ENCODE data around the gene FBXO47.

Gene FBXO47

DNA sequence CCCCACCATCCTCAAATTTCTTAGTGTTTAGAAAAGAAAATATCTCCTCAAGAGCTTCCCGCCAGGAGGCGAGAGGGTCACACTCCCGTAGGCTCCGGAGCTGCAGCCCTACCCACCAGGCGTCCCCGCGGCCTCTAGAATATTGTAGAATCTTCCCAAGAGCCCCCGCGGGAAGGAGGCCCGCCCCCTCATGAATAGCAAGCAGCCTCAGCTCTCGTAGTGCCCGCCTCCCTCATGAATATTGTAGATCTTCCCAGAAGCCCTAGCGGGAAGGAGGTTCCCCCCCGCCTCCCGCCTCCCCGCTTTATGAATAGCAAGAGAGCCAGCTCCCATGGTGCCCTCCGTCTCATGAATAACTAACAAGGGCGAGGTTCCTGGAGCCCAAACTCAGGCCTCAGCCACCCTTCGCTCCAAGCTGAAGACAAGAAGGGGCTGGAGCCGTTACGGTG lies at the start of gene FBXO47:
Gene FBXO47, minus strand, starts transcription at position 114 of the 449 bp plus-strand sequence. CDS start 4,378 bp downstream, outside the sequence.
- DNase-seq: no peak

DNA sequence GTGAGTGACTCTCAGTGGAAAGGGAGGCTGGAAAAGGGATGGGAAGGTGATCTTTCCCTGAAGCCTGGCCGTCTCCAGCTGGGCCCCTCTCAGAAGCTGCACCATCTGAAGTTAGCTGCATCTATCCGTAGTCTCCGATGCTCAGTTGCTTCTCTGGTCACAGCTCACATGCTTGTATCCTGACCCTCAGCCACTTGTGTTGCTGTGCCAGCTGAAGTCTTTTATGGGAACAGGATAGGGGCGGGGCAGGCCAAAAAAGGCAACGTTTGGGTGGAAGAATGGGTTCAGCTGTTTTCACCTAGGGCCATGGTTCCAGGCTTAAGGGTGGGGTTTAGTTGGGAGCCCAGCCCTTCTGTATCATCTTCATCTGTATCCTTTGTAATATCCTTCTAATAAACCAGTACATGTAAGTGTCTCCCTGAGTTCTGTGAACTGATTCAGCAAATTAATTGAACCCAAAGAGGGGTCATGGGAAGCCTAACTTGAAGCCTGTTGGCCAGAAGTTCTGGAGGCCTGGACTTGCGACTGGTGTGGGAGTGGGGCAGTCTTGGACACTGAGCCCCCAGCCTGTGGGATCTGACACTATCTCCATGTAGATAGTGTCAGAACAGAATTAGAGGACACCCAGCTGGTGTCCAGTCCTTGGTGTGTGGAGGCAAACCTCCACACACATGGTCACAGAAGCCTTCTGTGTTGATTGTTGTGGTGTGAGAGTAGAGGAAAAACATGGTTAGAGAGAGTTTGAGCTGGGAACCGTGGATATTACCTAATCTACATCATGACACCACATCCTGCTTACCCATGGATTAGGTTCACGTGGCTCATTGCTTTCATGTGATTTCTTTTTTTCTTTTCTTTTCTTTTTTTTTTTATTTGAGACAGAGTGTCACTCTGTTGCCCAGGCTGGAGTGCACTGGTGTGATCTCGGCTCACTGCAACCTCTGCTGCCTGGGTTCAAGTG lies 49.3 kb upstream of the FBXO47 start:
- DNase-seq: no peak

GRCh38 chr17:39015546-39015935 lies 48.3 kb upstream of the FBXO47 start:
- DNase-seq: no peak

DNA sequence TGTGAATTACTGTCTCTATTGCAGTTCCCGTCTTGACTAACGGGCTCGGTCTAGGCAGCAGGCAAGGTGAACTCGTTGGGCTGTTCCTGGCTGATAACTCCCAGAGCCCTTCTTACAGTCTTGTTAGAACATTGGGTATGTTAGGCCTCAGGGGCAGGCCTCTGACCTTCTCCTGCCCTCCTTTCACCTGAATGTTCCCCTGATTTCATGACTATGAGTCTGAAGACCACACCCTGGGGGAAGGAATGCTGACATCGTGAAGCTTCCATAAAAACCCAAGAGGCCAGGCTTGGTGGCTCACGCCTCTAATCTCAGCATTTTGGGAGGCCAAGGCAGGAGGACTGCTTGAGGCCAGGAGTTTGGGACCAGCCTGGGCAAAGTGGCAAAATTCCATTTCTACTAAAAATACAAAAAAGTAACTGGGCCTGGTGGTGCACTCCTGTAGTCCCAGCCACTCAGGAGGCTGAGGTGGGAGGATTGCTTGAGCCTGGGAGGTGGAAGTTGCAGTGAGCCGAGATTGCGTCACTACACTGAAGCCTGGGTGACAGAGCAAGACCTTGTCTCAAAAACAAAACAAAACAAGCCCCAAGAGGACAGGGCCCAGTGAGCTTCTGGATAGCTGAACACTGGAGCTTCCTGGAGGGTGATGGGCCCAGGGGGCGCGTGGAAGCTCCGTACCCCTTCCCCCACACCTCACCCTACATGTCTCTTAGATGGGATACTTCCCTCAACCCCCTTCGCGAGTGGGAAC lies 47.8 kb upstream of the FBXO47 start:
- no peak for DNase-seq

GRCh38 chr17:39014044-39014794 lies 47.0 kb upstream of the FBXO47 start:
- DNase-seq: no peak

DNA sequence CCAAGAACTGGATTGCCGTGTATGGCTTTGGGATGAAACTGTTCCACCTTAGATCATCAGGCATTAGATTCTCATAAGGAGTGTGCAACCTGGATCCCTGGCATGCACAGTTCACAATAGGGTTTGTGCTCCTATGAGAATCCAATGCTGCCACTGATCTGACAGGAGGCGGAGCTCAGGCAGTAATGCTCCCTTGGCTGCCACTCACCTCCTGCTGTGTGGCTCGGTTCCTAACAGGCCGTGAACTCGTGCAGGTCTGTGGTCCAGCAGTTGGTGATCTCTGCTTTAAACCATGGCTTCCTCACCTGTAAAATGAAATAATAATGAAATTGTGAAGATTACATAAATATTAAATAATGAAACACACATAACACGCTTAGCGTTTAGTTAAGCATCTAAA lies 45.5 kb upstream of the FBXO47 start:
- no peak for DNase-seq

DNA sequence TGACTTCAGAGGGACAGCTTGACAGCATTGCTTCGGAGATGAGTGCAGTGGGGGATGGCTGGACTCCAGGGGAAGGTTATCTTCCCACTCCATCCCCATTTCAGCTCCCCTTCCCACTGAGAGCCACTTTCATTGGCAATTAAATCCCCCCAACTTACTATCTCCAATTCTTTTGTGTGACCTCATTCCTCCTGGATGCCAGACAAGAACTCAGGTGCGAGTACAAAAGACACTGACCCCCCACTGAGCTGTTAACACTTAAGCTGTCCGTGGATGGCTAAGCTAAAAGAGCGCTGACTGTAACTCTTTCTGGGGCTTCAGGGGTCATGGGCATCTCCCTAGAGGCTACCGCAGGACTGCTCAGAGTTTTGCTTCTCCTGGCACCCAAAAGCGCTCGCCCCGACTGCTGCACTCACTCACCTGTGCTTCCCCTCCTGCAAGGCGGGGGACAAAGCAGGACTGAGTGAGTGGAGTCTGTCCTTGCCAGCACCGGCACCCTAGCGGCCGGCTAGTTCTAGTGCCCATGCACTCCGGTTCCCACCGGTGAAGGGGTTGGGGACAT lies 44.8 kb upstream of the FBXO47 start:
- DNase-seq: no peak

DNA sequence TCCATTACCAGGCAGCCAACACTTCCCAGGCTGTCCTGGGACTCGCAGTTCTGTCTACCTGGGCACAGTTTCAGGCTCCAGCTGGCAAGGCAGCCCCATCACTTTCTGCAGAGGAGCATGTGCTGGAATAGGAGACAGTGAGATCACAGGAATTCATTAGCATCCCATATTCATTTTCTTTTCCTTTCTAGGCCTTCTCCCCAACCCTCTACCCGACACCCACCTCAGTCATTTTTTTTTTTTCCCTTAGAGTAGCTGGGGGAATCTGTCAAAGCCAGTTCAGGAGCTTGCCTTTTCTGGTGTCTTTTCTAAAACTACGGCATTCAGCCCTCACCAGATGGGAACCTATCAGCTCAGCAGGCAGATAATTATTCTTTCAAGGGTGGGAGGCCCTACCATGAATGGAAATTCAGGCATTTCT lies 42.4 kb upstream of the FBXO47 start:
- no peak for DNase-seq

DNA sequence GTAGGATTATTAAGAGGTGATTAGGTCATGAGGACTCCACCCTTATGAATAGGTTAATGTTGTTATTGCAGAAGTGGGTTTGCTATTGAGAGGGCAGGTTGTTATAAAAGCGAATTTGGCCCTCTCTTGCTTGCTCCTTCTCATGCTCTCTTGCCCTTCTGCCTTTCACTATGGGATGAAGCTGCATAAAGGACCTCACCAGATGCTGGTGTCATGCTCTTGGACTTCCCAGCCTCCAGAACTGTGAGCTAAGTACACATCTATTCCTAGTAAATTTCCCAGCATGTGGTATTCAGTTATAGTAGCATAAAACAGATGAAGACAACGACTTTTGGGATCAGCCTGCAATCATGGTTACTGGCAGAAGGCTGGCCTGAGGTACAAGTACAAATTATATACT lies 41.4 kb upstream of the FBXO47 start:
- no peak for DNase-seq

DNA sequence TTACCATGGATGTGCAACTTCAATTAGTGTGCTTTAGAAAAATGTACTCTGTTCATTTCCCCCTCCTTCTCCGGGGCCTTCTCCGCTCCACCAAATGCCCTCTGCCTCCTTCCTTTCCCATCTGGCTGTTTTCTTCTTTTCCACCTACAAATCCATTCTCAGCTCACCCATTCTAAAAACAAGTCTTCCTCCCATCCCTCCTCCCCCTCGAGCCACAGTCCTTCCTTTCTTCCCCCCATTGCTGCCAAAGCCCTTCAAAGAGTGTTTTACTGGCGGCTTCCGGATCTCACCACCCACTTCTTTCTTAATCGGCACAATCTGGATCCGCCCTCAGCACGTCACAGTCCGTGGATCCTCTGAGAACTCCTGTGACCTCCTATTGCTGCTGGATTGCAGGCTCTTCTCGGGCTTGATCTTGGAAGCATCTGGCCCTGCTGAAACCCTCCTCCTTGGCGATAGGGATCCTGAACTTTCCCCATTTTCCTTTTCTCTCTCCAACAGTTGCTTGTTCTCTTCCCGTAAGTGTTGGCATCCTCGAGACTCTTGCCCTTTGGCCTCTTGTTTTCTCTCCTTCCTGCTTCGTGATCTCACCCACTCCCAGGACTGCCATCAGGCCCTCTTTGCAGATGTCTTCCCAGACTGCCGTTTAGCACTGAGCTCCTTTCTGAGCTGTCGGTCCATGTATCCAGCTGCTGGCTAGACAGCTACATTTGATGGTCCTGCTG lies 36.0 kb upstream of the FBXO47 start:
- DNase-seq: no peak

DNA sequence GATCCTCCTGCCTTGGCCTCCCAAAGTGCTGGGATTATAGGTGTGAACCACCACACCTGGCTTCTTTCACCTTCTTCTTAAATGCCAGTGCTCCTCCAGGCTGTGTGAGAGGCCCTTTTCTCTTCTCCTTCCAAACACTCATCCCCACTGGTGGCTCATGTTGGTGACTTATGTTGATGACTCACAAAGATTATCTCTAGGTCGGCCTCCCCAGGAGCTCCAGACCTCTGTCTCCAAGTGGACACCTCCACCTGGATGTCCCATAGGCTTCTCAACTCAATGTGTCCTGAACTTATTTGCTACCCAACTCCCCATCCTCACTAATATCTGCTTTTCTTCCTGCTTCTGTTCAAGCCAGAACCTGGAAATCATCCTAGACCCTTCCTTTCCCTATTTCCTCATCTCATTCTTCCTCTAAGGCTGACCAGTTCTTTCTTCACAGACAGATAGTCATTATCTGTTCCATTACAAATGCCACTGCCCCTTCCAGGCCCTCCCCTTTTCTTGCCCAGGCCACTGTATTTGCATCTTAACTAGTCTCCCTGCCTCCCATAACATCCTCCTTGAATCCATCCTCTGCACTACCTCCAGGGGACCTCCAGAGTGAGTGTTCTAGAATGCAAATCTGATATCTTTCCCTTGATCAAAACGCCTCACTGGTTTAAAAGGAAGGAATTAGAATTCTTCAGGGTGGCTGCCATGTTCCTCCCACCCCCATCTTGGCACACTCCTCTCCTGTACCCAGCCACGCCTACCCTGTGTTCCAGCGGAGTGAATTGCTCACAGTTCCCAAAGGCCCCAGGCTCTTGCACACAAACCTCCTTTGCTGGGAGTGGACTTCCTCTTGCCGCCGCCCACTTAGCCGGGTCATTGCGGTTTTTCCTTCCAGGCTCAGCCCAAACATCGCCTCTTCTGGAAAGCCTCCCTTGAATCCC lies 34.8 kb upstream of the FBXO47 start:
- no peak for DNase-seq

GRCh38 chr17:39000021-39000601 lies 32.9 kb upstream of the FBXO47 start:
- DNase-seq: no peak

DNA sequence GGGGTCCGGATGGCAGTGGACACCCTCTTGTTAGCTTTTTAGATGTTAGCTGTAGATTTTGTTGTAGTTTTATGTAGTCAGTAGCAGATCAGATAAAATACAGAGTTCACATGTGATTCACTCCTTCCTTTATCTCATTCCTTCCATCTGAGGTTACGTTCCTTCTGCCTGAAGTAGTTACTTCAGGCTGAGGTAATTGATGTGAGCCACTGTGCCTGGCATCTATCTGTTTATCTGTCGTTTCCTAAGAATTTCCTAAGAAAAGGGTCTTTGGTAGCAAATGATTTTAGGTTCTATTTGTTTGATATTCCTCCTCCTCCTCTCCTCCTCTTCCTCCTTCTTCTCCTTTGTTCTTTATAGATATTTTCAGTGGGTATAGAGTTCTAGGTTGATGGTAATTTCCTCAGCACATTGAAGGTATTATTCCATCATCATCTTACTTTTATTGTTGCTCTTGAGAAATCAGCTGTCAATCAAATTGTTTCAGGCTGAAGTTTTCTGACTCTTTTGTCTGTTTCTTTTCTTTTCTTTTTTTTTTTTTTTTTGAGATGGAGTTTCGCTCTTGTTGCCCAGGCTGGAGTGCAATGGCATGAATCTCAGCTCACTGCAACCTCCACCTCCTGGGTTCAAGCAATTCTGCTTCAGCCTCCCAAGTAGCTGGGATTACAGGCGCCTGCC lies 29.6 kb upstream of the FBXO47 start:
- no peak for DNase-seq

- no peak for DNase-seq
Observed at GRCh38 chr17:38994026-38994425, 26.8 kb upstream of the FBXO47 start.

DNA sequence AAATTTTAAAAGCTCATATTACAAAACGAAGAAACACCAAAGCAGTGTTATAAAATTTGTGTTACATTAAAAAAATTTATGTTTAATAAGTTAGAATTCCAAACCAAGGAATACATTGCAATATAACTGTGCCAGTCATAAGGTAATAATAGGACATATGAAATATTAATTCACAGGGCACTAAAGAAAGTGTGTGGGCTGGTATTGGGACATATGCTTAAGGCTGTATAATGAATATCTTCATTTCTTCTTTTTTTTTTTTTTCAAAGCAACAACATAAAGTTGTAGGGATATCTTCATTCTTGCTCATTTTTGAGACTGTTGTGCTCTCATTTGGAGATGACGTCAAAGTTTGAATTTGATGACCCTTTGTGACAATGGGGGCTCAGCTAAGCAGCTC lies 17.5 kb upstream of the FBXO47 start:
- no peak for DNase-seq

DNA sequence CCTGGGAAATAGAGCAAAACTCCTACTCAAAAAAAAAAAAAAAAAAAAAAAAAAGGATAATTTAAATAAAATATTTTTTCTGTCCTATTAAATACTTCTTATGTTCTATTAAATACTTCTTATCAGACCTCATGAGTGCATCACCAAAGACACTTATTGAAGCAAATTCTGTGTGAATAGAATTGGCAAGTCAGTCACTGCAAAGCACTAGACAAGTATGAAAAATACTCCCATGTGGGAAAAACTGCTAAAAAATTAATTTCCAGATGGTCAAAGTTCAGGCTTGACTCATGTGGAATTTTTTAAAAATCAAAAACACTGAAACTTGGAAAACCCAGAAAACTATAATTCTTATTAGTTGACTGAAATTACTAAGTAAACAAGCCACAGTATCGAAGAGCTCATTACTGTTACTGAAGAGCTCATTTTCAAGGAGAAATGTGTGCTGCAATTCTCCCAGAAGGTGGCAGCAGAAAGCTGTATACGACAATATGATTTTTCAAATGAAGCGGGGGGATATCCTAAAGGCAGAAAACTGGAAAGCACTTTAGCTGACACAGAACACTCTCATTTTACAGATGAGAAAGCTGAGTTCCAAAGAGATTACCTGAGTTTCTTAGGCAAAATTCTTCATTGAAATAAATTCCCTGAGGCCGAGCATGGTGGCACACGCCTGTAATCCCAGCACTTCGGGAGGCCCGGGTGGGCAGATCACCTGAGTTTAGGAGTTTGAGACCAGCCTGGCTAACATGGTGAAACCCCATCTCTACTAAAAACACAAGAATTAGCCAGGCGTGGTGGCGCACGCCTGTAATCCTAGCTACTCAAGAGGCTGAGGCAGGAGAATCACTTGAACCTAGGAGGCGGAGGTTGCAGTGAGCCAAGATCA lies 15.9 kb upstream of the FBXO47 start:
- no peak for DNase-seq

- DNase-seq: no peak
Observed at GRCh38 chr17:38981636-38982035, 14.4 kb upstream of the FBXO47 start.

DNA sequence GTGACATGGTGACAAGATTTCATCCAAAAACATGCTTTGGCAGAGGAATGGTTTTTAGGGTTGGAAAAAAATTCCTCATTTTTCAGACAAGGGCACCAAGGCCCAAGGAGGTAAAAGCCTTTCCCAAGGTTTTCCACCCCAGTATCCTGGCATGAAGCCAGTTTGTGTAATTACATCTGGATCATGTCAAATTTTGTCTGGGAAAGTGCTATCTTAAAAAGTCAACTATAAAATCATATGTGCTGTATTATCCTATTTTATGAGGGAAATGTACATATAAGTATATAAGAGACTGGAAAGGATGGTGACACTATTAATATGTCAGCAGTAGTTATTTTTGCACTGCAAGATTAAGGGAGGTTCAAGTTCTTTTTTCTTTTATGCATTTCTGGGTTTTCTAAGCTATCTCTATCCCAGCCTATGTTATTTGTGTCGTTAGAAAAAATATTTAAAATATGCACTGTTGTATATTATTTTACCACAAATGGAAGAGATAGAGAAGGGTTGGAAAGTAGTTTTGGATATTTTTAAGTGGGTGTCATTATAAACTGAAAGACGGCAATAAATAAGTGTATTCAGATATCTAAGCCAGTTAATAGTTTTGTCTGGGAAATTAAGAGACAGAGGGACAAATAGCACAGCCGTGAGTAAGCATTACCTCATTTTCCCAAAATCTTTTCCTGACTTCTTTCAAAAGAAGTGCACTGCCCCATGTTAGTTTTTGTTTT lies 13.5 kb upstream of the FBXO47 start:
- DNase-seq: no peak
